Activated CD8-positive, alpha-beta memory T cell treated with anti-CD3 and anti-CD28 coated beads, Interleukin-2, amount 50 U/mL, for 1 hour (primary cell): ENCODE results near the gene SLC38A7.

Experiments
- DNase-seq: peaks from one replicate; pipeline ENCODE4 v3.0.0-alpha.2; 2020; ENCODE audit errors: extremely low read depth

SLC38A7 gene

DNA sequence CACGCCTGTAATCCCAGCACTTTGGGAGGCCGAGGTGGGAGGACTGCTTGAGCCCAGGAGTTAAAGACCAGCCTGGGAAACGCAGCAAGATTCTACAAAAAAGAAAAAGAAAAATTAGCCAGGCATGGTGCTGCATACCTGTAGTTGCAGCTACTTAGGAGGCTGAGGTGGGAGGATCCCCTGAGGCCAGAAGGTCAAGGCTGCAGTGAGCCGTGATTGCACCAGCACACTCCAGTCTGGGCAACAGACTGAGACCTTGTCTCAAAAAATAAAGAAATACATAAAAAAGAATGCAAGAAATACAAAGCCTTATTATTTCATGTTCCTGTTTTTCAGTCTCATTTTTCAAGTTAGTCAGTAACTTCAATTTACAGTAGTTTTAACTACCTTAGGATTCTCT lies 49.1 kb downstream of the SLC38A7 start:
- DNase-seq: no peak

DNA sequence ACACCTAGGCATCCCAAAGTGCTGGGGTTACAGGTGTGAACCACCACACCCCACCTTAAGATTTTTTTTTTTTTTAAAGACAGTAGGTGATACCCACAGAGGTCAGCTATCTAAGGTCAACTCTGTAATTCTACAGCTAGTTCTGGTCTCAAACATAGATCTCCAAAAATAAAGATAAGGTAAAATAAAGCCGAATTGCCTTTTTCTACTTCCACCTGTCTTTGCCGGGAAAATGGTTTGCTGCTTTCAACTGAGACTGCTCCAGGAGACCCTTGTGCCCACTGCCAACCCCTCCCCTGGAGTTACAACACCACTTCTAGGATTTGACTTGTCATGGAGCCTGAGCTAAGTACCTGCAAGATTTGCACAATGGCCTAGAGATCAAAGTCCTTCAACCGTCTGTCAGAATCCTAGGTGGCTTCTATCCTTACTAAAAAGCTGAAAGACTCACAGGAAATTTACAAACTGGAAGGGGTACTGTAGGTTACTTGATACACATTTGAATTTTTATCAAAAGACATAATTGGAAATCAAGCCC lies 50.2 kb downstream of the SLC38A7 start:
- DNase-seq: no peak

DNA sequence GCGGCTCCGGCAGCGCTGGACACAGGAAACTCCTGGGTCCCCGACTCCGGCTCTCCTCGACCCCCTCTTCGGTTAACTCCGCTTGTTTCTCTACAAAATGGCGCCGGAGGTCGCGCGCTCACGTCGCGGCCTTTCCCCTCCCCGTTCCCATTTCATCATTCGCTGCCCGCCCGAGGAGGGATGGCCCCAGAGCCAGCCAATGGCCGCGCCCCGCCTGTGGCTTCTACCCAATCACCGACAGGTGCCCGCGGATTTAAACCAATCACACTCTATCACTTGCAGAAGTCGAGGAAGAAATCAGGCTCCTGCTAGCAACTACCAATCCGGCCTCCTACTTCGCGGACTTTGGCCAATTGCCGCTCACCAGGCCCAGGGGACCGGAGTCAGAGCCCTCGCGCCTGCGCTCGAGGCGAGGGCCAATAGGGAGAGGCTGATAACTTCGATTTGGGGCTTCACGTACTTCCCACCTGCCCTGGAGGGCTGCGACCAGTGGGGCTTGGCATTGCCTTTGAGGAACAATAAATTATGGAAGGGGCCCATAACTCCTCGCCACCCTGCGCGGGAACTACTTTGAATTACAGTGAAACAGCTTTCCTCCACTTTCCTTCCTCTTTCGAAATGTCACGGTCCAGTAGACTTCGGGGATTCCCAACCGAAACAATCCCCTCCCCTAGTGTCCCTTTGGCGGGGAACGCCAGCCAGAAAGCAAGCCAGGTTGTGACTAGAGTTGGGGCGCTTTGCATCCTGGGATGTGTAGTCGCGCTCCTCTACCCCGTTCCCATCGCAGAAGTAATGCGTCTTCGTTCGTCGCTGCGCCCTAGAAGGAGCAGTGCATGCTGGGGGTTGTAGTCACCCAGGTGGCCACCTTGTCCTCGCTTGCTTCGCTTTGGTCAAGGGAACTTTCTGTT lies 54.6 kb downstream of the SLC38A7 start, which contains the start of gene CNOT1:
CNOT1 (minus strand) TSS at position 94 of the 908 bp plus-strand sequence. CDS start 30,489 bp downstream, outside the sequence.
- peak; percentile 92 for DNase-seq

DNA sequence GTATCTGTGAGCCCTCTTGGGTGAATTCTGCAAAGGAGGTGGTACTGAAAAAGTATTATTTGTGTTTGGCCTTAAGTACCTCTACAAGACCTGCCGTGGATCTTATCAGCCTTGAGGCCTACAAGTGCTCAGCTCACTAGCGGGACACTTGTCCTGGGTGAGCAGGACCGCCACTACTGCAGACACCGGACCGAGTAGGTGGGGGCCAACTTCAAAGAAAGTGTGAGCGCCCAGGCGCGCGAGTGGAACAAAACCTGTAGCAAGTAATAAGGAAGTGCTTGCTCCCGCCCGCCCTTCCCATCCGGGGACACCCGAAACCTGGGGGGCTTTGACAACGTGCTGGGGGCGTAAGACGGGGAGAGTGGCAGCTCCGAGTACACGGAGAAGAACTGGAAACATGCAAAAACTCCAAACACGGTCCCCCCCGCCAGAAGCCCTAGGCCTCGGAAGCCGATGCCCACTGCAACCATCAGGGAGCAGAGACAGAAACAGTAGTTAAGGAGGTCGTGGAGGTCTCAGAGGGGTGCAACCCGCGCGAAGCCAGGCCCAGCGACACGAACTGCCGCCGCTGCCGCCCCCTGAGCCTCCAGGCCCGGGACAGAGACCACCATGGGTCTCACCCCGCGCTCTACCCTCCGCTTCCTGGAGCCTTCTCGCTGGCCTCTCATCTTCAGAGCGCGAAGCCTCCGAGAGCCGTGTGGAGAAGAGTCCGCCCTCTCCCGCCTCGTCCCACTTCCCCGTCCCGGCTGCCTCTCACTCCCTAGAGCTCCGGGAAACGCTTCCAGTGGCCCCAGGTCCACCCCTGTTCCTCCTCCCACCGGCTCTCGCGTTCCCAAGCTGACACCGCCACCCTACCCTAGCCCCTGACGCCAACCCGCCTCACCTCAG lies 55.5 kb downstream of the SLC38A7 start:
- DNase-seq: peak; percentile 3

DNA sequence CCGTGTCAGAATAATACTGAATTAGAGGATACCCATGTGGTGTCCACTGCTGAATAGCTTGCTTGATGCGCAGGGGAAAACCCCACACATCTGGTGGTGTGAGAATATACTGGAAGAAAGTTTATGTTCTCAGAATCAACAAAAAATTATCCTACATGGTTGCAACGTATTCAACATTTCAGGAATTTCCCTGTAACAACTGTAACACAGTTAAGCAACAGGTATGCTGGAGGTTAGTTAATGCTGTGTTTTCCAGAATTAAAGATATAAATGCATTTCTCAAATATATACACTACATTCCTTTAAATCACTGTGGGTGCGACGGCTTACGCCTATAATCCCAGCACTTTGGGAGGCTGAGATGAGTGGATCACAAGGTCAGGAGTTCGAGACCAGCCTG lies 60.4 kb downstream of the SLC38A7 start:
- no peak for DNase-seq

DNA sequence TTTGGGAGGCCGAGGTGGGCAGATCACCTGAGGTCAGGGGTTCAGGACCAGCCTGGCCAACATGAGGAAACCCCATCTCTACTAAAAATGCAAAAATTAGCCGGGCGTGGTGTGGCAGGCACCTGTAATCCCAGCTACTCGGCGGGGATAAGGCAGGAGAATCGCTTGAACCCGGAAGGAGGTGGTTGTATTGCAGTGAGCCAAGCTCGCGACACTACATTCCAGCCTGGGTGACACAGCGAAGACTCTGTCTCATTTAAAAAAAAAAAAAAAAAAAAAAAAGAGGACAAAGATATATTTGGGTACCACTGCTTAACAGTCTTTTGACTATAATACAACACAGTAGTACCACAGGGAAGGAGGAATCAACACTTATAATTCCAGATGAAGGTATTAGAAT lies 64.2 kb downstream of the SLC38A7 start:
- DNase-seq: no peak

DNA sequence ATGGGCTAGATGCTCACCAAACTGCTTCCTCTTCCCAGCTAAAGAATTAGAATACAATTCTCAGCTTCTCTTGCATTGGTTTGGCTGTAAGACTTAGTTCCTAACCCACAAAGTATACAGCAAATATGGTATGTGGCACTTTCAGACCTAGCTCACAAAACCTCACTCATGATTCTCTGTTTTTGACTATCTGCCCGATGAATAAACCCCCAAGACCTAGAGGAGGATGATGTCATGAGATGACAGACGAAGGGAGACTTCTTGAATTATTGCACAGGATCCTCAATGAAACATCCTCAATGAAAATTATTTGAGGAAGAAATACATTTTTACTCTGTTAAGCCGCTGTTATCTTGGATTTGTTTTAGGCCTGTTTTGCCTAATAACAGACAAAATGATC lies 69.3 kb downstream of the SLC38A7 start:
- DNase-seq: no peak
